NCI-H2227 (cell line): ENCODE data around the gene URM1.
"Not testable (repeated sequence)": the region's sequence is repeated elsewhere in the genome, so short reads cannot be mapped to it uniquely, and the experiment has no call there.

Source experiments
- DNase-seq: peaks from one replicate; lab custom pipeline; 2025; ENCODE audit not compliant: unreplicated experiment; lab: John Stamatoyannopoulos, UW

URM1 gene

GRCh38 chr9:128406848-128407391 is 35.7 kb downstream of the URM1 start:
- DNase-seq: no peak

DNA sequence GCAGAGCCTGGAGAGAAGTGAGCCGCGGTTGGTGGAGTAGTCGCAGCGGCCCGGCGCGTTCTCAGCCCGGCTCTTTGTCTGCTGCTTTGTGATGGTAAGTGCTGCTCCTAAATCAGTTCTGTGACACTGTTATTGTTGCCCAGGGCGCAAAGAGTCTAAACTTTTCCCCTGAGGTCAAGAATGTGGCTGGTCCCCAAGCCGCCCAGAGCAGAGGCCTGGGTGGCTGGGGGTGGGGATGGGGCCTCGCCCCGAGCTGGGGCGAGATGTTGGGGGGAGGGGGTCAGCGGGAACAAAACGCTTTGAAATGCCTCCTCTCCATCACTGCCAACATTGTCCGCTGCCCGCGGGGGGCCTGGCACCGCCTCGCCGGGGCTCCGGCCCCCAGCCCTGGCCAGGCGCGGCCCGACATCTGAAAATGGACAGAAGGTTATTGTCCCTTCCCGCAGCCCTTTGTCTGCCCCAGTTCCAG is 37.8 kb downstream of the URM1 start:
- DNase-seq: no peak

GRCh38 chr9:128409450-128409849 is 38.3 kb downstream of the URM1 start:
- no peak for DNase-seq

GRCh38 chr9:128409978-128410377 is 38.8 kb downstream of the URM1 start:
- DNase-seq: peak; percentile 23

- DNase-seq: peak; percentile 33
Observed at GRCh38 chr9:128411364-128412119, 40.4 kb downstream of the URM1 start.

GRCh38 chr9:128412120-128412790 is 41.1 kb downstream of the URM1 start:
- peak; percentile 91 for DNase-seq

DNA sequence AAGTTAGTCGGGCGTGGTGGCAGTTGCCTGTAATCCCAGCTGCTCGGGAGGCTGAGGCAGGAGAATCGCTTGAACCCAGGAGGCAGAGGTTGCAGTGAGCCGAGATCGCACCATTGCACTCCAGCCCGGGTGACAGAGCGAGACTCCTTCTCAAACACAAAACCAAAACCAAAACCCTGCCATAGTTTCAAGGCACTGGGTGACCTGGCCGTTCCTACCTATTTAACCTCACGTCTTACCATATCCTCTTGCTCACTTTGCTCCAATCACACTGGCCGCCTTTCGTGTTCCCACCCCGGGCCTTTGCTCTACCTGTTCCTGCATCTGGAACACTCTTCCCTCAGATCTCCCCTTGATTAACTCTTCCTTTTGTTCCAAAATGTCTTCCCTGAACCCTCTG is 42.6 kb downstream of the URM1 start:
- DNase-seq: not testable (repeated sequence)

DNA sequence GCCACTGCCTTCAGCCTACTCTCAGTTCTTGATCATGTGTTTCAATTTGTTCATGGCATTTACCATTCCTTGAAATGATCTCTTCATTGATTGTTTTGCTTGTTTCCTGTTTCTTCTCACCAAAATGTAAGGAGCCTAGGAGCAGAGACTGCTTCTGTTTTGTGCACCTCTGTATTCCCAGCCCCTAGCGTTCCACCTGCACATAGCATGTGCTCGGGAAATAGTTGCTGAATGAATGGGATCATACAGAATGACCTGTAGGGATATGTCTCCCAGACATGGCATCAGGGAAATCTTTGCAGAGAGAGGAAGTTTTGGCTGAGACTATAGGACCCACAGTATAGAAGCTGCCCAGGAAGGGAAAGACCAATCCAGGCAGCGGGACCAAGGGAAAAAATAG is 43.3 kb downstream of the URM1 start:
- DNase-seq: peak; percentile 17

GRCh38 chr9:128415281-128415680 is 44.1 kb downstream of the URM1 start:
- DNase-seq: no peak

DNA sequence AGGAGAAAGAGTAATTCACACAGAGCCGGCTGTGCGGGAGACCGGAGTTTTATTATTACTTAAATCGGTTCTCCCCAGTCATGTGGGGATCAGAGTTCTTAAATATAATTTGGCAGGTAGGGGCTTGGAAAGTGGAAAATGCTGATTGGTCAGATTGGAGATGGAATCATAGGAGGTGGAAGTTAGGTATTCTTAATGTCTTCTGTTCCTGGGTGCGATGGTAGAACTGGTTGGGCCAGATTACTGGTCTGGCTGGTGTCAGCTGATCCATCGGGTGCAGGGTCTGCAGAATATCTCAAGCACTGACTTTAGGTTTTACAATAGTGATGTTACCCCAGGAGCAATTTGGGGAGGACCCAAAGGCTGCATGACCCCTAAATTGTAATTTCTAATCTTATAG is 44.8 kb downstream of the URM1 start:
- no peak for DNase-seq

GRCh38 chr9:128416432-128417019 is 45.4 kb downstream of the URM1 start:
- no peak for DNase-seq

DNA sequence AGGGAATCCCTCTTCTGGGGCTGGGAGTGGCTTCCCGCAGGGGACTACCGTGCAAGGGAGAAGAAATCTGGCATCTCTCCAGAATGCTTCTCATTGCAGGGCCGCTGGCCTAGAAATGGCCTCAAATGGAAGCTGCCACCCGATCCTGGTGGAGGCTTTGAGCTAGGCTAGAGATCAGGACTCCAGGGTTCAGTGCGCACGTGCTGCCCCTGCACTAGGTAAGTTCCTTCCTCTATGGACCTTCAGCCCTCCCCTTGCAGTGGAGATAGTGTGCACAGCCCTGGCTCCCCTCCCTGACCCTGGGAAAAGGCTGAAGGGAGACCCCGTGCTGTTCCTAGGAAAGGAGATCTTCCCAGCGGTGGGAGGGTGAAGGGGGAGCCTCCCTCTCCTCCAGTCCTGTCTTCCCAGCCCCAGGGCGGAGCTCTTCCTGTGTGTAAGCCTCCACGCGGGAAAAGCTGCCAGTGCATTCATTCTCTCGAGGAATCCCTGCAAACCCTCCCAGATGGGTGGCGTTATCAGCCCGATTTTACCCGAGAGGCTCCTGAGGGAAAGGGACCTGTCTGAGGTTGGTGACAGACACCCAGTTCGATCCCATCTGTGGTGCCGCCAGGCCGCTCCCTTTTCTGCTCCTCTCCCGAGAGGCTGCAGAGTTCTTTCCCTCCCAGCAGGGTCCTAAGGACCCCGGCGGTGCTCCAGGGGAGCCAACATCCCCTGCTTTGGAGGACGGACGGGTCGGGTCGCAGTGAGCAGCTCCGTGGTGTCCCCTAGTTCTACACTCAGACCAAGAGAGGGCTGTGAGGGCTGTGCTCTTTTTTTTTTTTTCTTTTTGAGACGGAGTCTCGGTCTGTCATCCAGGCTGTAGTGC is 48.1 kb downstream of the URM1 start:
- peak; percentile 42 for DNase-seq

GRCh38 chr9:128420060-128420650 is 49.0 kb downstream of the URM1 start:
- DNase-seq: peak; percentile 73

GRCh38 chr9:128420651-128421481 is 49.7 kb downstream of the URM1 start, which contains the start of gene CERCAM:
Gene CERCAM (plus strand): TSS chr9:128420857. CDS start chr9:128420878, 21 bp downstream.
- peak; percentile 62 for DNase-seq

DNA sequence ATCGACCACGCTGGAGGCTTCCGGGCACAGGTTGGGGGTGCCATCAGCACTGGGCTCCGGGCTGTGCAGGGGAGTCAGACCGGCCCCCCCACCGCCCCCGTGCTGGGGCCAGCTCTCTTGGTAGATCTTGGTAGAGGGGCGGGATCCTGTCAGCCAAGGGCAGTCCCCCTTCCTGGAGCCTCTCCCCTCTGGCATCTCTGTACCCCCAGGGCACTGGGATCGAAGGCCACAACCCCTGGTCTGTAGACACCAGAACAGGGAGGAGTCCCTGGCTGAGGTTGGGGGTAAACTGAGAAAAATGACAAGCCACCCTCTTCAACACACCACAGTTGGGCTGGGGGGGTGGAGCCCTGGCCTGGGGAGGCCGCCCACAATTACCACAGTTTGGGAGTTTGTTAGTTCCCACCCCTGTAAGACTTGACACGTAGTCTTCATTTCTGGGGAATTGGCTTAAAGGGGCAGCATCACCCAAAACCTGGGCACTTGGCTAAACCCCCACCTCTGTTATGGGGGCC is 50.4 kb downstream of the URM1 start:
- no peak for DNase-seq

DNA sequence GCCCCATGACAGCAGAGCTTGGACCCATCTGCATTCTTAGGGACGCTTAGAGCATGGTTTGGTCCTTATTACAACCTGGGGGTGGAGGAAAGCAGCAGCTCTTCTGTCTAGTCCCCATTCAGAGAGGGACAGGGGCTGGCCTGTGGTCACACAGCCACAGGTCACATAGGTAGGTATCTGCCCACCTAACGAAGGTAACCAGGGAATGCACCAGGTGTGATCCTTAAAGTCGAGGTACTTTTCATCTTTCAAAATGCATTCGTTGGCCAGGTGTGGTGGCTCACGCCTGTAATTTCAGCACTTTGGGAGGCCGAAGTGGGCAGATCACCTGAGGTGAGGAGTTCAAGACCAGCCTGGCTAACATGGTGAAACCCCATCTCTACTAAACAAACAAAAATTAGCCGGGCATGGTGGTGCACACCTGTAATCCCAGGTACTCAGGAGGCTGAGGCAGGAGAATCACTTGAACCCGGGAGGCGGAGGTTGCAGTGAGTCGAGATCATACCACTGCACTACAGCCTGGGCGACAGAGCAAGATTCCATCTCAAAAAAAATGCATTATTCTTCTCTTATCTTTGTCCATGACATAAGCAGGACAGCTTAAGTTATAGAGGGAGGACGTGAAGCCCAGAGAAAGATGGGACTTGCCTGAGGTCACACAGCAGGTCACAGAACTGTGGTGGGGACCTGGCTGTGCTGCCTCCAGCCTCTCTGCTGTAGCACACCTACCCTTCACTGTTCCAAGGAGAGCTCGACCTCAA is 51.0 kb downstream of the URM1 start:
- DNase-seq: not testable (repeated sequence)

DNA sequence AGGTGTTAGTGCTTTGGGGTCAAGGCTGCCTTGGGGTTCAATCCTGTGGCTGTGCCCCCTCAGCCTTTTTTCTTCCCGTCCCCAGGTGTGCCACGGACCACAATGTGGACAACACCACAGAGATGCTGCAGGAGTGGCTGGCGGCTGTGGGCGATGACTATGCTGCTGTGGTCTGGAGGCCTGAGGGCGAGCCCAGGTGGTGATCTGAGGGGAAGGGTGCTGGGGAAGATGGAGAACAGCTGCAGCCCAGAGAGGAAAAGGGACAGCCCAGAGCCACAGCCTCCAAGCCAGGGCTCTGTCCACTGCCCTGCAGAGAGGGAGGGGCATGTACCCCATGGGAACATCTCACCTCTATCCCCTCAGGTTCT is 51.6 kb downstream of the URM1 start:
- DNase-seq: no peak

DNA sequence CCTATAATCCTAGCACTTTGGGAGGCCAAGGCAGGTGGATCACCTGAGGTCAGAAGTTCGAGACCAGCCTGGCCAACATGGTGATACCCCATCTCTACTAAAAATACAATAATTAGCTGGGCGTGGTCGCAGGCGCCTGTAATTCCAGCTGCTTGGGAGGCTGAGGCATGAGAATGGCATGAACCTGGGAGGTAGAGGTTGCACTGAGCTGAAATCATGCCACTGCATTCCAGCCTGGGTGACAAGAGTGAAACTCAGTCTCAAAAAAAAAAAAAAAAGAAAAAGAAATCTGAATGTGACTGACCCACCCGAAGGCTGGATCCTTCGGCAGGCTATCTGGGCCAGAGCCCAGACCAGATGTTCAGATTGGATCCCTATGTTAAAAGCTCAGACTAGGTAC is 52.2 kb downstream of the URM1 start:
- not testable (repeated sequence) for DNase-seq
